GM21515 (cell line): ENCODE data around the gene FKBP2.
A peak's percentile ranks its signal among the peaks of the same experiment; 100 is the strongest.

Experiments
- ATAC-seq: cut with Tn5 transposase; IDR thresholded peaks from one replicate; pipeline ENCODE4 v1.9.1; 2021; ENCODE audit not compliant: unreplicated experiment

FKBP2 gene

DNA sequence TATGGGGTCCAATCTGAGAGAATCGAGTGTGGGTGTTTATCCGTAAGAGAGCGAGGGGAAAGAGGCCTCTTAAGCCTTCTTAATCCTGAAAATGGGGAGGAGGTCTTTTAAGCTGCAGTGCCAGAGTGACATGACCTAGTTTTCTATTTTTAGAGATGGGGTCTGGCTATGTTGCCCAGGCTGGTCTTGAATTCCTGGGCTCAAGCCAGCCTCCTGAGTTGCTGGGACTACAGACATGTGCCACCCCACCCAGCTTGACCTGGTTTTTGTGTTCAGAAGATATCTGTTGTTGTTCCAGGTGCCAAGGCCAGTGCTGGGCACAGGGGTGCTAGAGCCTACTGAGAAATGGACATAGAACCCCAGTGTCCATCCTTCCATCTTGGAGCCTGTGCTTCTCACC, 42.2 kb downstream of the FKBP2 start:
- ATAC-seq: no peak

DNA sequence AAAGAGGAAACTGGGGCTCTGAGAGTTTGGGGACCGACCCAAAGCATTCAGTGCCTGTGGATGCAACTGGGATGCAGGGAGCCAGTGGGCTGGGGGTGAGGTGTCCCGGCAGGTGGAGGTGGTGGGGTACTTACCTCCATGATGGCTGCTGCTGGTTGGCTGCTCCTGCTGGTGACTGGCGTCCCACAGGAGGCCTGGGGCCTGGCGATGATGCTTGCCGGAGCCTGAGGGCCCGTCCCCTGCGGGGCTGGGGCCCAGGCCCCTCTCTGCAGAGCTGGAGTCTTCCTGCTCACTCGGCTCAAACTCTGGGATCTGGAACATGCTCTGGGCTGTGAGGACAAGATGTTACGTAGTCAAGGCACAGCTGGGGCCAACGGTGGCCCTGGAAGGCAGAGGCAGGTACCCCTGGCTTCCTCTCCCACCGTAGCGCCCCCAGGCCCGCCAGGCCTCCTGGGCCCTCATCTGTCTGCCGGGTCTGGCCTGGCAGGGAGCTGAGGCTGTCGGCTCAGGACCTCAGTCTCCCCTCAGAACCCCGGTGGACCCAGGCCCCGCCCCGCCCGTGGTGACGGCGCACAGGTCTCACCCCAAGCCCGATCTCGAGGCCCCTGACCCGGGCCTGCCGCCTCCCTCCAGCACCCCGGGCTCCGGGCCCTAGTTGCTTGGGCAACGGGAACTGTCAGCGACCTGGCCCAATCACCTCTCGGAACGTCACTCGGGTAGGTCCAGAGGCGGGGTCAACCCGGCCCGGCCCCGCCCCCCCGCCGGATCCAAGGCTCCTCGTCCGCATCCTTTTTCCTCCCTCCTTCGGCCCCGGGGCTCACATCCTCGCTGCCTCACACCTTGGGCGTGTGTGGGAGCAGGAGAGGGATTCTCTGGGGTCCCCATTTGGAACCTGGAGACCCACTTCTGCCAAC, 43.4 kb downstream of the FKBP2 start, which contains the start of gene BAD:
BAD (minus strand) TSS at position 618 of the 914 bp plus-strand sequence; CDS start at position 321, 297 bp downstream.
- ATAC-seq: peak; percentile 58

DNA sequence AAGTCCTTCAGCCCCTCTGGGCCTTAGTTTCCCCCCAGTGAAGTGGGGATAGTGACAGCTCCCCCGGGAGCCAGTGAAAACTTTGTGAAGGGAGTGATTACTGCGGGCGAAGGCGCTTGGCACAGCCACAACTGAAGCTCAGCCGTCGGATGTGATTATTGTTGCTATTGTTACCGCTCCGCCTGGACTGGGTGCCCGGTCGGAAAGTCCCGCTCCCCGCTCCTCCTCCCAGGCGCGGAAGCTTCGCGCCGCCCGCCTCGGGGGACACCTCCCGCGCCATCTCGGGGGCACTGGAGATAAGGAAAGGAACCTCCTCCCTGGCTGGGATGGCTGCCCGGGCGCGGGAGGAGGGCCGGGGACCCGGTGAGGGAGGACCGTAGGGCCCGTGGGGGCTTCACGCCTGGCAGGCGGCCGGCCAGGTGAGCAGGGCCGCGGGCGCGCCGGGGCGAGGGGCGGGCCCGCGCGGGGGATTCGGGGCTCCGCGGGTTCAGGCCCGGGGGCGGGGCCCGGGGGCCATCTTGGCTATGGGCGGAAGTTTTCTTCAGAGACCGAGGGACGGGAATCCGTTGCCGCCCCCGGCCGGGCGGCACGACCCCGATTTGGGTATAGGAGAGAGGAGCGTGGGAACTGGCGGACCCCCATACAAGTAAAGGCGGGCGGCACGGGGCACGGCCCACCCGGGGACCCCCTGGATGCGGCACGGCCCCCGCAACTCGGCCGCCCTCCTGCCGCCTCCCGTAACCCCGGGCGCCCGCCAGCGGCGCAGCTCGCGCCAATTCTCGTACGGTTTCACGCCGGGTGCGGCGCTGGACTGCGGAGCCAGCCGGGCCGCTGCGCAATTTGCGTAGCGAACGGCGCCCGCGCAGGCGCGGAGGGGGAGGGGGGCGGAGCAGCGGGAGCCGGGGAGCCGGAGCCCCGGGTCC, 44.3 kb downstream of the FKBP2 start, which contains the start of gene GPR137:
GPR137 (plus strand) TSS at position 887 of the 923 bp plus-strand sequence. CDS start 677 bp downstream, outside the sequence.
- ATAC-seq: peak; percentile 55

DNA sequence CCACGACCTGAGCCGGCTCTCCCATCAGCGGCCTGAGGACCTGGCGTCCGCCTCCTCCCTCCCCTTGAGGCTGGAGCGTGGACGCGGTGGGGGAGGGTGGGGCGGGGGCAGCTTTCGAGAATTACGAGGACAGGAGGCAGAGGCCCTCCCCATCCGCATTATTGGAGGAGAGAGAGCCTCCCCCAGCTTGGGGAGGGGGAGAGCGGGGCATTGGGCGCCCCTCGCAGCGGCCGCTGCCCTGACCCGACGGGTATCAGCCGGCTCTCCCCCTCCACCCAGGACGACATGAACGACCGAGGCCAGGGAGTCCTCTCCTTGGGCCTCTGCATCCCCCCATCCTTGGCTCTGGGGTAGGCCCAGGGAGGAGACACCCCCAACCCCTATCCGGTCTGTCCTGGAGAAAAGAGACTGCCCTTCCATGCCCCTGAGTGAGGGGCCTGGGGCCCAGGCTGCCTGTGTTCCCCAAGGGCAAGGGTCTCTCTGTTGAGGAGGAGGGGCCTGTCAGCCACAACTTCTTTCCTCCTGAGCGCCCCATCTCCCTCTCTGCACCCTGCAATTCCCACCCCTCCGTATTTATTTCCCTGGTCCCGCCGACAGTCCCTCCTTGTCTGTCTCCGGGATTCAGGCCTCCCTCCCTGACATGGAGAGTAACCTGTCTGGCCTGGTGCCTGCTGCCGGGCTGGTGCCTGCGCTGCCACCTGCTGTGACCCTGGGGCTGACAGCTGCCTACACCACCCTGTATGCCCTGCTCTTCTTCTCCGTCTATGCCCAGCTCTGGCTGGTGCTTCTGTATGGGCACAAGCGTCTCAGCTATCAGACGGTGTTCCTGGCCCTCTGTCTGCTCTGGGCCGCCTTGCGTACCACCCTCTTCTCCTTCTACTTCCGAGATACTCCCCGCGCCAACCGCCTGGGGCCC, 45.2 kb downstream of the FKBP2 start:
- ATAC-seq: no peak

GRCh38 chr11:64286801-64287159, 45.9 kb downstream of the FKBP2 start:
- ATAC-seq: no peak

DNA sequence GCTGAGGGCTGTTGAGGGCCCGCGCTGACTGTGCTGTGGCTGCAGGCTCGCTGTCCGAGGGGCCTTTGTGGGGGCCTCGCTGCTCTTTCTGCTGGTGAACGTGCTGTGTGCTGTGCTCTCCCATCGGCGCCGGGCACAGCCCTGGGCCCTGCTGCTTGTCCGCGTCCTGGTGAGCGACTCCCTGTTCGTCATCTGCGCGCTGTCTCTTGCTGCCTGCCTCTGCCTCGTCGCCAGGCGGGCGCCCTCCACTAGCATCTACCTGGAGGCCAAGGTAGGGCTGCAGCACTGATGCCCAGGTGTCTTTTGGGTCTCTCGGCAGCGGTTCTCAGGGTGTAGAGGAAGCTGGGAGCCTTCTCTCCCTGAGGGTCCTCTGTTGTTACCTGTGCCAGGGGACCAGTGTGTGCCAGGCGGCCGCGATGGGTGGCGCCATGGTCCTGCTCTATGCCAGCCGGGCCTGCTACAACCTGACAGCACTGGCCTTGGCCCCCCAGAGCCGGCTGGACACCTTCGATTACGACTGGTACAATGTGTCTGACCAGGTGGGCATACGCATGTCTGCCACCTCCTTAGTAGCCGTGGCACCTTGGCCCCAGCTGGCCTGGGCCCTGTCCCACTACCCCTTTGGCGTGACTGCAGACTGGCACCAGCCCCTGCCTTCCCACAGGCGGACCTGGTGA, 46.9 kb downstream of the FKBP2 start:
- no peak for ATAC-seq

- ATAC-seq: no peak
Observed at GRCh38 chr11:64288353-64288750, 47.5 kb downstream of the FKBP2 start.

- ATAC-seq: no peak
Observed at GRCh38 chr11:64289002-64289564, 48.2 kb downstream of the FKBP2 start.

DNA sequence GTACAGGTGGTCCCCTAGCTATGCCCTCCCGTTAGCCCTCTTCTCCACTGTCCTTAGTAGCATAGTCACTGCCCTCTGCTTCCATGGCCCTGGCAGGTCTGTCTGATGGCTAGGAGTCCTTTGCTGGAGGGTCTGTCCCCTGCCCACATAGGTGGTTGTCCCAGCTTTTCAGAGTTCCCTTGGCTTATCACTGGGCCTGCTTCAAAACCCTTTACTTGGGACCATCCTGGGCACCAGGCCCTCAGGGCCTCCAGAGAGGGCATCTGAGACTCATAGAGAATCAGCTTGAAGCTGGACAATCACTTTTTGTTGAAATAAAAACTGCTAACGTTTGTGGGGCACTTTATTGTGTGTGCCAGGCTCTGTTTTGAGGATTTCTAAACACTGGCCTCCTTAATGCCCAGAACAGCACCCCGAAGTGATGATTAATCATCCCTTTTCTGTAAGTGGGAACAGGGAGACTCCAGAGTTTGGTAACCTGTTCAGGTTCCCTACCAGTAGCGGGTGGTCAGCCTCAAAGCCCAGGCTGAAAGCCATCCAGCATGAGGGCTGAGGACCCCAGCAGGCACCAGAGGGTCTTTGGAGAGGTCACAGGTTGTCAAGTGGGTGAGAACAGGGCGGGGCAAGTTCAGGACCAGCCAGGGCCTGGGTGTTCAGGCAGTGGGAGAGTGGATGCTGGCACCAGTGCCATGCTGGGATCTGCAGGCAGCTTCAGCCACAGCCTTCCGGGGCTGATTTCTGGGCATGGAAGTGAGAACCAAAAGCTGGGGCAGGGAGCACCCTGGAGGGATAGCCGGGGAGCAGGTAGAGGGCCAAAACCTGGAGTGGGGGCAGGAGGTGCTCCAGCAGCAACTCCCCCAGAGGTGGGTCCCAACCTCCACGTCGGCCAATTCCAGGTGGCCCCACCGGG, 49.7 kb downstream of the FKBP2 start:
- no peak for ATAC-seq

DNA sequence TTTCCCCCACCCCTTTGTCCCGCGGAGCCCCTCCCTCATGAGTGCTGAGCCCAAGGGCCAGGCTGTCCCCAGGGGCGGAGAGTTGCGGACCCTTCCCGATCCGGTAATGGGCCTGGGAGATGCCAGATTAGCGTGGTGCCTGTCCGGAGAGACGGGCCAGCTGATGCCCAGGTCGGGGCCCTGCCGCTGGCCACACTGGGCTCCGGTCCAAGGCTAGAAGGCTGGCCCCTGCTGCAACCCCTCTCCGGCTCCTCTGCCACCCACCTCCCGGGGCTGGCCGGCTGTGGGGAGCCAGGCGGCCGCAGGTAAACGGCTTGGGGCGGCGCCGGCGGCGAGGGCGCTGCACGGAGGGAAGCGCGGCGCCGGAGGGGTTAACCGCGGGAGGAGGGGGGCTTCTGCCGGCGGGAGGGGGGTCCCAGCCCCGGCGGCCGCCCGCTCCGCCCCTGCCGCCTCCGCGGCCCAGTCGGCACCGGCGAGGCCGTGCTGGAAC, 50.4 kb downstream of the FKBP2 start, which contains the start of gene KCNK4:
KCNK4 (plus strand) TSS at position 41 of the 490 bp plus-strand sequence. CDS start 1,717 bp downstream, outside the sequence.
- ATAC-seq: no peak

DNA sequence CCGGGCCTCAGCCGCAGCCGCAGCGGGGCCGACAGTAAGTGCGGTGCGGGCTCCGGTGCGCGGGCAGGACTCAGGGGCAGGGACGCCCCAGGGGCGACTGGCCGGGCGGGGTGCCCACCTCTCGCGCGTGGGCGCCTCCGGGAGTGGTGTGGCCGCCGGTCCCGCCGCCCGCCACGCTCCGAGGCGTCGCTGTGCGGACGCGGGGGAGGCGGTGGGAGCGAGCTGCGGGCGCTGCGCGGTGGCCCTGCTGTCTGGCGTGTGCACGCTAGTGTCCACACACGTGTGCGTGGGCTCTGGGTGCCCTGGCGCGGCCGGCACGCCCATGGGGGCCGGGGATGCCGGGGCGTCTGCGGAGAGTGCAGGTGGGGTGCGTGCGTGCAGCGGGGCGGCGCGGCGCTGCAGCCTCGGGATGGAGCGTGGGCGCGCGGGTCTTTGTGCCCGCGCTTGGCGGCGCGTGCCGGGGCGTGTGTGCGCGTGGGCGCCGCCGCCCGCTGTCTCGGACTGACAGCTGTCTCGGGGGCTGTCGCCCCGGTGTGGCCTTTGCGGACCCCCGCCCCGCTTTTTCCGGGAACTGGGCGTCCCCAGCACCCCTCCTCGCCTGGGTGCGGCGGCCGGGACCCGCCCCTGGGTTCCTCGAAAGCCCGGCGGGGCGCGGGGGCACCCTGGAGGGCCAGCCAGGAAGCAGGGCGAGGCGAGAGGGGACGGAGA, 51.0 kb downstream of the FKBP2 start:
- no peak for ATAC-seq

- no peak for ATAC-seq
Observed at GRCh38 chr11:64292460-64293254, 51.8 kb downstream of the FKBP2 start.
